ENCODE measurements around the gene TNRC6C.
"Not testable (repeated sequence)": the region's sequence is repeated elsewhere in the genome, so short reads cannot be mapped to it uniquely, and the experiment has no call there.

The TNRC6C gene

GRCh38 chr17:77961741-77962140 is 3.2 kb downstream of the TNRC6C start:
- DNase-seq (ENCODE audit: low spot score), result no peak

GRCh38 chr17:77962348-77962747 is 3.8 kb downstream of the TNRC6C start:
- DNase-seq (ENCODE audit: low spot score), result no peak

GRCh38 chr17:77963441-77963840 is 4.9 kb downstream of the TNRC6C start:
- DNase-seq (ENCODE audit: low spot score), result no peak

GRCh38 chr17:77965352-77965751 is 6.8 kb downstream of the TNRC6C start:
- DNase-seq (ENCODE audit: low spot score), result peak; percentile 30

GRCh38 chr17:77966476-77966875 is 8.0 kb downstream of the TNRC6C start:
- DNase-seq (ENCODE audit: low spot score), result no peak

- no peak for DNase-seq (ENCODE audit: low spot score)
Observed at GRCh38 chr17:77968788-77969187, 10.3 kb downstream of the TNRC6C start.

GRCh38 chr17:77972271-77972670 is 13.8 kb downstream of the TNRC6C start:
- not testable (repeated sequence) for DNase-seq (ENCODE audit: low spot score)

- no peak for DNase-seq (ENCODE audit: low spot score)
Observed at GRCh38 chr17:77973953-77974352, 15.4 kb downstream of the TNRC6C start.

- DNase-seq (ENCODE audit: low spot score), result no peak
Observed at GRCh38 chr17:77974396-77974795, 15.9 kb downstream of the TNRC6C start.

- DNase-seq (ENCODE audit: low spot score), result not testable (repeated sequence)
Observed at GRCh38 chr17:77982430-77982829, 23.9 kb downstream of the TNRC6C start.

- no peak for DNase-seq (ENCODE audit: low spot score)
Observed at GRCh38 chr17:77990301-77990700, 31.8 kb downstream of the TNRC6C start.

GRCh38 chr17:77993735-77994134 is 35.2 kb downstream of the TNRC6C start:
- DNase-seq (ENCODE audit: low spot score), result not testable (repeated sequence)

GRCh38 chr17:77995146-77995852 is 36.8 kb downstream of the TNRC6C start:
- no peak for DNase-seq (ENCODE audit: low spot score)

GRCh38 chr17:77996256-77996655 is 37.8 kb downstream of the TNRC6C start:
- DNase-seq (ENCODE audit: low spot score), result no peak

GRCh38 chr17:77999413-78000173 is 41.1 kb downstream of the TNRC6C start:
- no peak for DNase-seq (ENCODE audit: low spot score)

- no peak for DNase-seq (ENCODE audit: low spot score)
Observed at GRCh38 chr17:78000341-78000740, 41.8 kb downstream of the TNRC6C start.

GRCh38 chr17:78001182-78001581 is 42.7 kb downstream of the TNRC6C start:
- DNase-seq (ENCODE audit: low spot score), result no peak

GRCh38 chr17:78001612-78002011 is 43.1 kb downstream of the TNRC6C start:
- DNase-seq (ENCODE audit: low spot score), result no peak

- no peak for DNase-seq (ENCODE audit: low spot score)
Observed at GRCh38 chr17:78002166-78002565, 43.7 kb downstream of the TNRC6C start.

GRCh38 chr17:78005452-78006171 is 47.1 kb downstream of the TNRC6C start:
- no peak for DNase-seq (ENCODE audit: low spot score)

- DNase-seq (ENCODE audit: low spot score), result no peak
Observed at GRCh38 chr17:78006338-78006737, 47.8 kb downstream of the TNRC6C start.

GRCh38 chr17:78007647-78008046 is 49.1 kb downstream of the TNRC6C start:
- DNase-seq (ENCODE audit: low spot score), result no peak

- DNase-seq (ENCODE audit: low spot score), result no peak
Observed at GRCh38 chr17:78010759-78011158, 52.3 kb downstream of the TNRC6C start.
